IPS-20b (cell line): ENCODE data around the gene RAB40C.

Source experiments
- H3K27ac ChIP-seq: one replicate; pipeline ENCODE4 v1.5.1; 2013; ENCODE audit warnings: low read length
- H3K27me3 ChIP-seq: 2 replicates; pipeline ENCODE4 v1.6.1; 2013; ENCODE audit warnings: mild to moderate bottlenecking, low read length, inconsistent platforms; ENCODE audit not compliant: insufficient read depth
- H3K36me3 ChIP-seq: 2 replicates; pipeline ENCODE4 v1.6.1; 2013; ENCODE audit warnings: low read depth, mild to moderate bottlenecking, inconsistent platforms, low read length, moderate library complexity; ENCODE audit not compliant: insufficient read depth
- H3K4me1 ChIP-seq: 2 replicates; pipeline ENCODE4 v1.6.1; 2013; ENCODE audit warnings: mild to moderate bottlenecking, control low read depth, inconsistent platforms, low read length, moderate library complexity; ENCODE audit not compliant: insufficient read depth
- H3K4me3 ChIP-seq: 2 replicates; pipeline ENCODE4 v1.5.1; 2013; ENCODE audit warnings: mild to moderate bottlenecking, low read length, inconsistent platforms
- H3K9ac ChIP-seq: 2 replicates; pipeline ENCODE4 v1.6.1; 2013; ENCODE audit warnings: low read depth, mild to moderate bottlenecking, inconsistent platforms, low read length, moderate library complexity
- H3K9me3 ChIP-seq: 2 replicates; pipeline ENCODE4 v1.6.1; 2013; ENCODE audit warnings: mild to moderate bottlenecking, low read depth, low read length, inconsistent platforms; ENCODE audit not compliant: insufficient read depth

Gene RAB40C

GRCh38 chr16:568401-569258 lies 21.2 kb upstream of the RAB40C start:
- Histone ChIP-seq H3K36me3 (no peaks in the 10 kb centered on the region), H3K27ac (no peak overlapping the region), H3K4me1 (peaks cover 6% of the 10 kb centered on the region; the same call in 1 of the 2 replicates), H3K4me3 (peak overlapping the region; percentile 74), H3K27me3 (no peaks in the 10 kb centered on the region), H3K9me3 (no peaks in the 10 kb centered on the region), H3K9ac (peak overlapping the region; percentile 80; the same call in 1 of the 2 replicates)

DNA sequence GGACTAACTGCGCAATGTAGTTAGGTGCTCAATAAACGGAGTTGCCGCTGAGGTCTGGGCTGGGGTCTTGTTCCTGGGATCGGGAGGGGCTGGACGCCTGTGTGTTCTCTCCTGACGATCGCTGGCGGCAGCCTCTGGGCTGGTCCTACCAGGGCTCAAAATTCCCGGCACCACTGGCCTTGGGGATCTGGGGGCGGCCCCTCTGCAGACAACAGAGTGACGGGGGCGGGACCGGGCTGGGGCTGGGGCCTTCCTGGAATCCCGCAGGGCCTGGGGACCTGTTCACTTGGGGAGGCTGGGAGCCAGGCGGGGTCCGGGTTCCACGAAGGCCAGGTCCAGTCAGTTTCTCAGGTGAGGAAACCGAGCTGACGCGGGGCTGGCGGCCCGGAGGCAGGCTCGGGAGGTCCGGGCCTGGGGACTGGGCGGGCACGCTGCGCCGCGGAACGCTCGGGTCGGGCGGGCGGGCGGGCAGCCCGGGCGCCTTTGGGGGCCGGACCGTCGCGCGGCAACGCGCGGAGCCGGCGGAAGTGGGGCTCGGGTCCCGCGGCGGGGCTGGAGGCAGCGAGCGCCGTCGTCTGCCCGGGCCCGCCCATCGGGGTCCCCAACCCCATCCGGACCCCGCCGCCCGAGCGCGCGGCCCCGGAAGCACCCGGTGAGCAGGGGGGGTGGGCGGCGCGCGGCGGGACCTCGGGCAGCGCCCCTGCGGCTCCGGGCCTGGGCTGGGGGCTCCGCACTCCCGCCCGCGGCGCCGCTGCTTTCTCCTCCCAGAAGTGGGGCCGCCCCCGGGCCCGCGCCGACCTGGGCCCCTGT lies 20.2 kb upstream of the RAB40C start, which contains the start of gene PIGQ:
PIGQ (plus strand) TSS at position 524 of the 810 bp plus-strand sequence. CDS start 4,107 bp downstream, outside the sequence.
- Histone ChIP-seq H3K27ac (no peak within 1 kb of the TSS), H3K9me3 (no peaks in the 10 kb centered on the region), H3K27me3 (no peaks in the 10 kb centered on the region), H3K4me3 (peak within 1 kb of the TSS; percentile 94), H3K36me3 (no peaks in the 10 kb centered on the region), H3K9ac (peak within 1 kb of the TSS; percentile 83), H3K4me1 (peaks cover 6% of the 10 kb centered on the region; the same call in 1 of the 2 replicates)

GRCh38 chr16:572865-573650 lies 16.8 kb upstream of the RAB40C start:
- H3K27ac ChIP-seq: no peak overlapping the region
- no peak overlapping the region for H3K4me3 ChIP-seq
- H3K9me3 ChIP-seq: no peaks in the 10 kb centered on the region
- peaks cover 2% of the 10 kb centered on the region; the same call in 1 of the 2 replicates for H3K4me1 ChIP-seq
- no peaks in the 10 kb centered on the region for H3K27me3 ChIP-seq
- no peak overlapping the region for H3K9ac ChIP-seq
- H3K36me3 ChIP-seq: 0 out of 2 replicates have a peak, but pooled peaks cover 6% of the 10 kb centered on the region

DNA sequence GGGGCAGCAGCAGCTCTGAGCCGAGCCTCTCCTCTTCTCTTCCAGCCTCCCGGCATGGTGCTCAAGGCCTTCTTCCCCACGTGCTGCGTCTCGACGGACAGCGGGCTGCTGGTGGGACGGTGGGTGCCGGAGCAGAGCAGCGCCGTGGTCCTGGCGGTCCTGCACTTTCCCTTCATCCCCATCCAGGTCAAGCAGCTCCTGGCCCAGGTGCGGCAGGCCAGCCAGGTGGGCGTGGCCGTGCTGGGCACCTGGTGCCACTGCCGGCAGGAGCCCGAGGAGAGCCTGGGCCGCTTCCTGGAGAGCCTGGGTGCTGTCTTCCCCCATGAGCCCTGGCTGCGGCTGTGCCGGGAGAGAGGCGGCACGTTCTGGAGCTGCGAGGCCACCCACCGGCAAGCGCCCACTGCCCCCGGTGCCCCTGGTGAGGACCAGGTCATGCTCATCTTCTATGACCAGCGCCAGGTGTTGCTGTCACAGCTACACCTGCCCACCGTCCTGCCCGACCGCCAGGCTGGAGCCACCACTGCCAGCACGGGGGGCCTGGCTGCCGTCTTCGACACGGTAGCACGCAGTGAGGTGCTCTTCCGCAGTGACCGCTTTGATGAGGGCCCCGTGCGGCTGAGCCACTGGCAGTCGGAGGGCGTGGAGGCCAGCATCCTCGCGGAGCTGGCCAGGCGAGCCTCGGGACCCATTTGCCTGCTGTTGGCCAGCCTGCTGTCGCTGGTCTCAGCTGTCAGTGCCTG lies 15.7 kb upstream of the RAB40C start:
- 0 out of 2 replicates have a peak, but pooled peaks cover 6% of the 10 kb centered on the region for H3K36me3 ChIP-seq

DNA sequence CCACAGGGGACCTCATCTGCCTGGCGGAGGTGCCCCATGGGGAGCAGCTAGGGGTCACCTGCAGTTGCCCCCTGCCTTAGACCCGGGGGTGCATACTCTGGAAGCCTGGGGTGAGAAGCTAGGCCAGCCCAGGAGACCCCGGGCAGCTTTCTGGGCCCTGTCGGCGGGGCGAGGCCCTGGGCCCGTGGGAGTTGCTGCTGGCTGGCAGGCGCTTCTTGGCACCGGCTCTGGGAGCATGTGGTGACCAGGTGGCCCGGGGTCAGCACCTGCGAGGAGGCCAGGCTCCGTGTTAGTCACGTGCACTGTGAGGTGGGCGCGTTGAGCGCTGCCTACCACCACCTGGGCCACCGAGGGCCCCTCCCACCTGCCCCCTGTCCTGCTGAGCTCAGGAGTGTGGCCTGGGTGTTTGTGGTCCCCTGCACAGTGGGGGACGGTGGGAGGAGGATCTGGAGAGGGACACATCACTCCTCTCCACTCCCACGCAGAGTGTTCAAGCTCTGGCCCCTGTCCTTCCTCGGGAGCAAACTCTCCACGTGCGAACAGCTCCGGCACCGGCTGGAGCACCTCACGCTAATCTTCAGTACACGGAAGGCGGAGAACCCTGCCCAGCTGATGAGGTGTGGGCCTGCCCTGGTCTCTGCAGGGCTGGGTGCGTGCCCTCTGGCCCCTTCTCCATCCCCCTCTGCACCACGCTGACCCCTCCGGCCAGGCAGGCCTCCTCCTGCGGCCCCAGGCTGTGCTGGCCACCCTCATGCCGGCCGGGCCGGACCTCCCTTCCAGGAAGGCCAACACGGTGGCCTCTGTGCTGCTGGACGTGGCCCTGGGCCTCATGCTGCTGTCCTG lies 14.3 kb upstream of the RAB40C start:
- Histone ChIP-seq H3K27me3 (no peaks in the 10 kb centered on the region), H3K9me3 (no peaks in the 10 kb centered on the region), H3K36me3 (0 out of 2 replicates have a peak, but pooled peaks cover 6% of the 10 kb centered on the region), H3K9ac (no peak overlapping the region), H3K27ac (no peak overlapping the region), H3K4me3 (no peak overlapping the region), H3K4me1 (no peaks in the 10 kb centered on the region)

More for the DNA sequence above, 15.7 kb upstream of the RAB40C start:
- H3K4me1 ChIP-seq: no peaks in the 10 kb centered on the region; the same call in 1 of the 2 replicates
- no peaks in the 10 kb centered on the region for H3K9me3 ChIP-seq
- H3K4me3 ChIP-seq: no peak overlapping the region
- H3K9ac ChIP-seq: no peak overlapping the region
- H3K27ac ChIP-seq: no peak overlapping the region
- no peaks in the 10 kb centered on the region for H3K27me3 ChIP-seq

- no peak overlapping the region for H3K9ac ChIP-seq
- H3K36me3 ChIP-seq: 0 out of 2 replicates have a peak, but pooled peaks cover 6% of the 10 kb centered on the region
- no peak overlapping the region for H3K27ac ChIP-seq
- no peaks in the 10 kb centered on the region for H3K9me3 ChIP-seq
- no peaks in the 10 kb centered on the region for H3K4me1 ChIP-seq
- H3K4me3 ChIP-seq: no peak overlapping the region
- H3K27me3 ChIP-seq: no peaks in the 10 kb centered on the region
These were observed 13.6 kb upstream of the RAB40C start for GRCh38 chr16:576197-576822.

- Histone ChIP-seq H3K36me3 (0 out of 2 replicates have a peak, but pooled peaks cover 6% of the 10 kb centered on the region), H3K4me1 (no peaks in the 10 kb centered on the region), H3K4me3 (no peak overlapping the region), H3K27ac (no peak overlapping the region), H3K9me3 (no peaks in the 10 kb centered on the region), H3K9ac (no peak overlapping the region), H3K27me3 (no peaks in the 10 kb centered on the region)
These were observed 13.1 kb upstream of the RAB40C start for GRCh38 chr16:576823-577201.

- no peaks in the 10 kb centered on the region for H3K27me3 ChIP-seq
- no peaks in the 10 kb centered on the region for H3K4me1 ChIP-seq
- H3K9ac ChIP-seq: no peak overlapping the region
- no peak overlapping the region for H3K27ac ChIP-seq
- no peak overlapping the region for H3K4me3 ChIP-seq
- H3K9me3 ChIP-seq: no peaks in the 10 kb centered on the region
- 0 out of 2 replicates have a peak, but pooled peaks cover 6% of the 10 kb centered on the region for H3K36me3 ChIP-seq
These were observed 12.1 kb upstream of the RAB40C start for GRCh38 chr16:577796-578195.

- Histone ChIP-seq H3K4me3 (no peak overlapping the region), H3K27me3 (peaks cover 4% of the 10 kb centered on the region; the same call in 1 of the 2 replicates), H3K9ac (no peak overlapping the region), H3K9me3 (no peaks in the 10 kb centered on the region), H3K27ac (no peak overlapping the region), H3K36me3 (0 out of 2 replicates have a peak, but pooled peaks cover 6% of the 10 kb centered on the region), H3K4me1 (peaks cover 4% of the 10 kb centered on the region; the same call in 1 of the 2 replicates)
These were observed 11.5 kb upstream of the RAB40C start for GRCh38 chr16:578232-578869.
